ENCODE measurements around the gene DDI2. TPM values are rescaled to one million over a fixed set of nuclear protein-coding genes. Genes with fewer than 3 reads are reported as not detected.

DDI2 gene
- total RNA-seq, 1 donor from 2014 or later = 8.4 TPM

DNA sequence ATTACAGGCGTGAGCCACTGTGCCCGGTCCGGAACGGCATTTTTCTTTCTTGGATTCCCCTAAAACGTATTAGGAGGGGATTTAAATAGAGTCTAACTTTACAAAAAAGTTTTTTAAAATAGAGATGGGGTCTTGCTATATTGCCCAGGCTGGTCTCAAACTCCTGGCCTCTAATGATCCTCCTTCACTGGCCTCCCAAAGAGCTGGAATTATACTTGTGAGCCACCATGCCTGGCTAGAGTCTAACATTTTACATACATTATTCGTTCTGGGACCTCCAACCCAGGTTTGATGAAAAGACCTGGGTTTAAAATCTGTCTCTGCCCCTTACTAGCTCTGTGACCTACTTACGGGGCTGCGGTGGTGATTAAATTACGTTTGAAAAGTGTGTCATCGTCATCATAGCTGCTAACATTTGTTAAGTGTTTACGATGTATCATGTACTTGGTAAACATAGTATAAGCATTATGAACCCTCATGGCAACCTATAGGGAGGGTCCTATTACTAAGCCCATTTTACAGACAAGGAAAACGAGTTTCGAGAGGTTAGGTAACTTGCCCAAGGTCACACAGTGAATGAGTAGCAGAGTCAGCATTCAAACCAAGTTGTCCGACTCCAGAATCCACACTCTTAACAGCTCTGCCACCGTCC is 91.4 kb downstream of the DDI2 start:
- TF ChIP-seq, protein P1, sequence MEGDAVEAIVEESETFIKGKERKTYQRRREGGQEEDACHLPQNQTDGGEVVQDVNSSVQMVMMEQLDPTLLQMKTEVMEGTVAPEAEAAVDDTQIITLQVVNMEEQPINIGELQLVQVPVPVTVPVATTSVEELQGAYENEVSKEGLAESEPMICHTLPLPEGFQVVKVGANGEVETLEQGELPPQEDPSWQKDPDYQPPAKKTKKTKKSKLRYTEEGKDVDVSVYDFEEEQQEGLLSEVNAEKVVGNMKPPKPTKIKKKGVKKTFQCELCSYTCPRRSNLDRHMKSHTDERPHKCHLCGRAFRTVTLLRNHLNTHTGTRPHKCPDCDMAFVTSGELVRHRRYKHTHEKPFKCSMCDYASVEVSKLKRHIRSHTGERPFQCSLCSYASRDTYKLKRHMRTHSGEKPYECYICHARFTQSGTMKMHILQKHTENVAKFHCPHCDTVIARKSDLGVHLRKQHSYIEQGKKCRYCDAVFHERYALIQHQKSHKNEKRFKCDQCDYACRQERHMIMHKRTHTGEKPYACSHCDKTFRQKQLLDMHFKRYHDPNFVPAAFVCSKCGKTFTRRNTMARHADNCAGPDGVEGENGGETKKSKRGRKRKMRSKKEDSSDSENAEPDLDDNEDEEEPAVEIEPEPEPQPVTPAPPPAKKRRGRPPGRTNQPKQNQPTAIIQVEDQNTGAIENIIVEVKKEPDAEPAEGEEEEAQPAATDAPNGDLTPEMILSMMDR (conservative IDR thresholded peaks at IDR 0.05; ENCODE audit: low read depth, low read length) = no peak
- DNase-seq (ENCODE audit: low read depth) = no peak
- H3K4me3 ChIP-seq (ENCODE audit: low read depth, low read length) = no peak overlapping the region

DNA sequence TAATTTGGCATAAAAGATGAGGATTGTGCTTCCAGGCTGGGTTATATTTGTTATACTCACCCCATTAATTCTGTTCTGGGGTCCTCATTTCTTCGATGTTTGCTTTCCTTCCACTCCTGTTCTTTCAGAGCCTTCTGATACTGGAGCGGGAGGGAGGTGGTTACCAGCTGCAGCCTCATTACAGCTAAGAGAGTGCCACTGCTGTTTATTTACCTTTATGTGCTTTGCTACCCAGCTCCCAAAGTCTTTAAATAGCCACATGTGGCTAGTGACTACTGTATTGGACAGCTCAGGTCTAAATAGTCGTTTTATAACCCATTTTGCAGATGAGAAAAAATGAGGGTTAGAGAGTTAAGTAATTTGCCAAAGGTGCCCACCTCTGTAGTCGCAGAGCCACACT is 92.0 kb downstream of the DDI2 start:
- TF ChIP-seq, protein P1 (conservative IDR thresholded peaks at IDR 0.05; ENCODE audit: low read depth, low read length) = no peak
- H3K4me3 ChIP-seq (ENCODE audit: low read depth, low read length) = no peak overlapping the region
- no peak for DNase-seq (ENCODE audit: low read depth)

DNA sequence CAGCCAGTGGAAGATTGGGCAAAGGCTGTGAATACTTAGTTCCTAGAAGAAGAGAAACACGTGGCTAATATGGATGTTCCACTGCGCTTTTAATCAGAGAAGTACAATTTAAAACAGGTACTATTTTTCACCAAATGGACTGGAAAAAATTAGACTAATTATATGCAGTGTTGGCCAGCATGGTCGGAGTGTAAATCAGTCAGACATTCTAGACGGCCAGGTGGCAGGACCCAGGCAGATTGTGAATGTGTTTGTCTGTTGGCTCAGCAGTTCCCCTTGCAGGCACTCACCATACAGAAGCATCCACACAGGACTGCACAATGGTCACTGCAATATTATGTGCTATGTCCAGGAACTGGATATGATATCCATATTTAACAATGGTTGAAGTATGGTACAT is 94.9 kb downstream of the DDI2 start:
- DNase-seq (ENCODE audit: low read depth) = no peak
- no peak overlapping the region for H3K4me3 ChIP-seq (ENCODE audit: low read depth, low read length)

DNA sequence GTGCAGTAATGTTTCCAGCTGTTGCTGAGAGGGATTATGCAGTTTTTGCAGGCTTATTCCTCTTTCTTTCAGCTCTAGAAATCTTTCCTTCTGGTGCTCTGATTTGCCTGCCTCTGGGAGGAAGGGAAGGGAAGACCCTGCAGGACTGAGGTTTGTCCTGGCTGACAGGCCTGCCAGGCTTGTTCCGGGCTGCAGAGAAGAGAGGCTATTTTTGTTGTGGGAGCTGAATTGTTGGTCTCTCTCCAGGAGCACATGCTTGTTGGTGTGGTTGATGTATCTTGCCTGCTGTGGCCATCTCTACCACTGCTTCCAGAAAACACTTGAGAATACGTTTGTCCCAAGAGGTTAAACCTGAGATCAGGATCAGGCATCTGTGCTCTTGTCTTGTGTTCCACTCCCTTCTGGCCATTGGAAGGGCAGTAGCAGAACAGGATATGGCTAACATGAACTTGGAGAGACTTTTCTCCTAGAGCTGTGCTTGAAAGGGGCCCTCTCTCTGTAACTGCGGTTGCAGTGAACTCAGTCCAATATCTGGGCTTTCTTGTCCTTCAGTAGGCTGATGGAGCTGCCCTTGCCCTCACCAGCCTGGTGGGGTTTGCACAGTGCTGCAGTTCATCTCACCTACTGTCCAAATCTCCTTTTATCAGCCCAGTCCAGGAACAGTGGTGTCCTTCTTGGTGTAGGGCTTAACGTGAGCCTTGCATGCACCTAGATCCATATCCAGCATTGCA is 97.3 kb downstream of the DDI2 start:
- H3K4me3 ChIP-seq (ENCODE audit: low read depth, low read length) = no peak overlapping the region
- TF ChIP-seq, protein P1 (conservative IDR thresholded peaks at IDR 0.05; ENCODE audit: low read depth, low read length) = no peak
- DNase-seq (ENCODE audit: low read depth) = no peak

More for the DNA sequence above, 94.9 kb downstream of the DDI2 start:
- TF ChIP-seq, protein P1 (conservative IDR thresholded peaks at IDR 0.05; ENCODE audit: low read depth, low read length) = no peak

DNA sequence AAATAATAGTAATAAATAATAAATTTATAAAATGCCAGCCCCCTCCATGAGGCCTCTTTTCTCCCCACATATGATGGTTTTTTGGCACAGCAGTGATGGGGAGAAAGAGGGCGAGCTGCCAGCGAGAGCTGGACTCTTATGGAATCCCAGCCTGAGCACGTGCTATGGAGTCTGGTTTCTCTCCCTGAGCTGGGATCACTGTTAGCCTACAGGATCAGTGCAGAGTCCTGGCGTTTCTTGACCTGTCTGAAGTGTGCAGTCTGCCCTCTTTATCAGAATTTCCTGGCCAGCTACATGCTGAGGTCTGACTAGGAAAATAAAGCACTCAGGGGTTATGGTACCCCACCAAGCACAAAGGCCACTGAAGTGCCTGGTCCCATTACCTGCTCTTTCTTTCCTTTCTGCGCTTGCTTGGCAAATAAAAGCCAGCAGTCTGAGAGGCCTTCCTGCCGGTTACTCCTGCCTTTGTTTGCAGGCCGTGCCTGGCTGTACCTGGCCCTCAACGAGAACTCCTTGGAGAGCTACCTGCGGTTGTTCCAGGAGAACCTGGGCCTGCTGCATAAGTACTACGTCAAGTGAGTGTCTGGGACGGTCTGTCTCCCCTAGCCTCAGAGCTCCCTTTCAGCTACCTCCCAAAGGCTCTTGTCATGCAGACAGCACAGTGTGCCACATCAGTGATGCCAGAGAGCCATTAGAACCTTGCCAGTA is 100.3 kb downstream of the DDI2 start:
- no peak overlapping the region for H3K4me3 ChIP-seq (ENCODE audit: low read depth, low read length)
- DNase-seq (ENCODE audit: low read depth) = no peak
- TF ChIP-seq, protein P1 (conservative IDR thresholded peaks at IDR 0.05; ENCODE audit: low read depth, low read length) = no peak

DNA sequence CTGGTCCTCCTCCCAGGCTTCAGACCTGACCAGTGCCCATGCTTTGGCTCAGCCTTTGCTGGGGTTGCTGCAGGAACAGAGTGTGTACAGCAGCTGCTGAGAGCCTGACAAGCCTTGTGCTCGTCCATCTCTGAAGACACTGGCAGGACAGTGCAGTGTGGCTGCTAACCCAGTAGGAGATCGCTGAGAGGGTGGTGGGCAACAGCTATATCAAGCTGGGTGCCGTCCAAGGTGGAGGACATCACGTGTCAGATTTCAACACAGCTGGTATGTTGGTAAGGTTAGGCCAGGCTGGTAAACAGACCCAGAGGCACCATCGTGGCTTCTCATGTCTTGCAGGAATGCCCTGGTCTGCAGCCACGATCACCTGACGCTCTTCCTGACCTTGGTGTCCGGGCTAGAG is 100.9 kb downstream of the DDI2 start:
- DNase-seq (ENCODE audit: low read depth) = no peak
- TF ChIP-seq, protein P1 (conservative IDR thresholded peaks at IDR 0.05; ENCODE audit: low read depth, low read length) = no peak
- no peak overlapping the region for H3K4me3 ChIP-seq (ENCODE audit: low read depth, low read length)

Other genes with a start within 250 kb of the DDI2 start
- 122 and 184 TPM in 2 replicates for gene EFHD2, start 207.6 kb upstream of the DDI2 start, total RNA-seq
- not detected in 2 replicates for gene CTRC, start 179.0 kb upstream of the DDI2 start, total RNA-seq
- not detected in 2 replicates for gene CELA2A, start 160.7 kb upstream of the DDI2 start, total RNA-seq
- gene CELA2B, start 141.4 kb upstream of the DDI2 start, total RNA-seq = not detected in 2 replicates
- 10.3 and 24.2 TPM in 2 replicates for gene CASP9, start 93.2 kb upstream of the DDI2 start, total RNA-seq
- 9.8 and 13.5 TPM in 2 replicates for gene DNAJC16, start 90.6 kb upstream of the DDI2 start, total RNA-seq
- 3.2 and 3.8 TPM in 2 replicates for gene AGMAT, start 32.4 kb upstream of the DDI2 start, total RNA-seq
- 33.9 and 42.8 TPM in 2 replicates for gene PLEKHM2, start 66.9 kb downstream of the DDI2 start, total RNA-seq
- gene SLC25A34, start 118.8 kb downstream of the DDI2 start, total RNA-seq = 0.07 and 0.75 TPM in 2 replicates
- not detected in 2 replicates for gene TMEM82, start 125.0 kb downstream of the DDI2 start, total RNA-seq
- gene FBLIM1, start 141.3 kb downstream of the DDI2 start, total RNA-seq = 194 and 246 TPM in 2 replicates
- gene UQCRHL, start 190.2 kb downstream of the DDI2 start, total RNA-seq = 1.4 and 2.0 TPM in 2 replicates
- gene SPEN, start 230.2 kb downstream of the DDI2 start, total RNA-seq = 10.4 and 10.6 TPM in 2 replicates

Measured in epithelial cell of proximal tubule (primary cell).